ENCODE measurements around the gene WBP4. TPM values are rescaled to one million over a fixed set of nuclear protein-coding genes. Genes with fewer than 3 reads are reported as not detected.
A peak's percentile ranks its signal among the peaks of the same experiment; 100 is the strongest.

The WBP4 gene
- total RNA-seq, 1 donor from 2014 or later = 11.0 TPM

DNA sequence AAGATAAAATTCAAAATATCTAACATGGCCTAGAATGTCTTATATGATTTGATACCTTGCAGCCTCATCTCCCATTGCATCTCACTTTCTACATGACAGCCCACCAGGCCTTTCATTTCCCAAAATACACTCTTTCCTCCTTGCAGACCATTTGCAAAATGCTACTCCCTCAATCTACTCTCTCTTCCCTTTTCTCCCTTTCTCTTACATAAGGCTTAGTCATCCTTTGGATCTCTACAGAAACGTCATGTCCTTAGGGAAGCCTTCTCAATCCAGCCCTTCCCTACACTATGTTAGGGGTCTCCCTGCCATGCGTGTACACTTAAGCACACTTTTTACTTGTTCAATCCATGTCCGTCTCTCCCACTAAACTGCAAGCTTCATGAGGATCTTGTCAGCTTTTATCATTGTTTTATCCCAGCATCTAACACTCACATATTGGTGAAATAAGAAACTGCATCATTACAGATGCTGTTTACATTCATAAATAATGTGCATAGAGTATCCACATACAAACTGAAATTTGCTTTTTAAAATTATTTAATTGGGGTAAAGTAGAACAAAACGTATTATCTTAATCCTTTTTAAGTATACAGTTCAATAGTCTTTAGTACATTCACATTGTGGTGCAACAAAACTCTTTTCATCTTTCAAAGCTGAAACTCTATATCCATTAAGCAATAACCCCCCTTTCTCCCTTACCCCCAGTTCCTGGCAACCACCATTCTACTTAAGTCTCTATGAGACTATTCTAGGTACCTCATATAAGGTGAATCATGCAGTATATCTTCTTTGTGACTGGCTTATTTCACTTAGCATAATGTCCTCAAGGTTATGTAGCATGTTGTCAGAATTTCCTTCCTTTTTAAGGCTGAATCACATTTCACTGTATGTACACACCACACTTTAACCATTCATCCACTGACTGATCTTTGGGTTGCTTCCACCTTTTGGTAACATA lies 11.5 kb upstream of the WBP4 start:
- no peak for DNase-seq (ENCODE audit: low spot score, unreplicated experiment)
- Mint-ChIP-seq H3K9me3 (ENCODE audit: low read depth) (peaks cover 32% of the 10 kb centered on the region), H3K27me3 (no peaks in the 10 kb centered on the region), H3K27ac (peak overlapping the region; percentile 7), H3K4me3 (ENCODE audit: low read depth) (no peak overlapping the region), H3K36me3 (ENCODE audit: insufficient read depth) (peaks cover 59% of the 10 kb centered on the region), H3K4me1 (ENCODE audit: low read depth) (peaks cover 6% of the 10 kb centered on the region)
- TF ChIP-seq, protein P1, sequence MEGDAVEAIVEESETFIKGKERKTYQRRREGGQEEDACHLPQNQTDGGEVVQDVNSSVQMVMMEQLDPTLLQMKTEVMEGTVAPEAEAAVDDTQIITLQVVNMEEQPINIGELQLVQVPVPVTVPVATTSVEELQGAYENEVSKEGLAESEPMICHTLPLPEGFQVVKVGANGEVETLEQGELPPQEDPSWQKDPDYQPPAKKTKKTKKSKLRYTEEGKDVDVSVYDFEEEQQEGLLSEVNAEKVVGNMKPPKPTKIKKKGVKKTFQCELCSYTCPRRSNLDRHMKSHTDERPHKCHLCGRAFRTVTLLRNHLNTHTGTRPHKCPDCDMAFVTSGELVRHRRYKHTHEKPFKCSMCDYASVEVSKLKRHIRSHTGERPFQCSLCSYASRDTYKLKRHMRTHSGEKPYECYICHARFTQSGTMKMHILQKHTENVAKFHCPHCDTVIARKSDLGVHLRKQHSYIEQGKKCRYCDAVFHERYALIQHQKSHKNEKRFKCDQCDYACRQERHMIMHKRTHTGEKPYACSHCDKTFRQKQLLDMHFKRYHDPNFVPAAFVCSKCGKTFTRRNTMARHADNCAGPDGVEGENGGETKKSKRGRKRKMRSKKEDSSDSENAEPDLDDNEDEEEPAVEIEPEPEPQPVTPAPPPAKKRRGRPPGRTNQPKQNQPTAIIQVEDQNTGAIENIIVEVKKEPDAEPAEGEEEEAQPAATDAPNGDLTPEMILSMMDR (IDR thresholded peaks at IDR 0.05; ENCODE audit: unreplicated experiment) = no peak

DNA sequence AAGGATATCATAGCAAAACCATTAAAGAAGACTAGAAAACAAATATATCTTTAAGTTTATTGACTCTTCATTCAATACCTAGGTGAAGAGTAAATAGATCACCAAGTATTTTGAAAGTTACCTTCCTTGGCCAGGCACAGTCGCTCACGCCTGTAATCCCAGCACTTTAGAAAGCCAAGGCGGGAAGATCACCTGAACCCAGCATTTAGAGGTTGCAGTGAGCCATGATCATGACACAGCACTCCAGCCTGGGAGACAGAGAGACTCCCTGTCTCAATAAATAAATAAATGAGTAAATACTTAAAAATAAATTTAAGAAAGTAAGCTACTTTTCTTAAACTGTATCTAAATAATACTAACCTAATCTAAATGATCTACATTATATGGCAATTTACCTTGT lies 8.9 kb upstream of the WBP4 start:
- no peak for DNase-seq (ENCODE audit: low spot score, unreplicated experiment)
- peaks cover 13% of the 10 kb centered on the region for H3K9me3 Mint-ChIP-seq (ENCODE audit: low read depth)
- H3K4me3 Mint-ChIP-seq (ENCODE audit: low read depth) = no peak overlapping the region
- H3K27ac Mint-ChIP-seq = no peak overlapping the region
- TF ChIP-seq, protein P1 (IDR thresholded peaks at IDR 0.05; ENCODE audit: unreplicated experiment) = no peak
- peaks cover 36% of the 10 kb centered on the region for H3K36me3 Mint-ChIP-seq (ENCODE audit: insufficient read depth)
- H3K27me3 Mint-ChIP-seq = no peaks in the 10 kb centered on the region
- H3K4me1 Mint-ChIP-seq (ENCODE audit: low read depth) = peaks cover 26% of the 10 kb centered on the region

DNA sequence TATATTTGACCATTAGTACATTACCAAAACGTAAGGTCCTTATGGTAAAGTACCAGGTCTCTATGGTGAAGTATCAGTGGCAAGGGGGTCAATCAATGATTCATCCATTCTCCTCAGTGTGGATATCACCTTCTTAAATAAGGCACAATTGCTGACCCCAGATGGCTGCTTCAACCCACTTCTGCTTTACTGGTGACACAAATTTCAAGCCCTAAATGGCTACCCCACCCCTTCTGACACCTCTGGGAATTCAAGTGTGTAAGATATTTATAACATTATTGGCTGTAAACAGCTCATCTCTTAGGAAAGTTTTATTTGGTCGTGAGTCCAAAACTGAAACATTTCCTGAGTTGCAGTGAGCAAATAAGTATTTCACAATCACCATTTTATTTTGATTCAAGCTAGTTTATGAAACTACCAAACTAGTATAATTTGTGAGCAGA lies 7.9 kb upstream of the WBP4 start:
- Mint-ChIP-seq H3K4me1 (ENCODE audit: low read depth) (peaks cover 34% of the 10 kb centered on the region), H3K4me3 (ENCODE audit: low read depth) (no peak overlapping the region), H3K27me3 (no peaks in the 10 kb centered on the region), H3K27ac (no peak overlapping the region), H3K9me3 (ENCODE audit: low read depth) (peaks cover 13% of the 10 kb centered on the region), H3K36me3 (ENCODE audit: insufficient read depth) (peaks cover 31% of the 10 kb centered on the region)
- no peak for DNase-seq (ENCODE audit: low spot score, unreplicated experiment)
- TF ChIP-seq, protein P1 (IDR thresholded peaks at IDR 0.05; ENCODE audit: unreplicated experiment) = no peak

DNA sequence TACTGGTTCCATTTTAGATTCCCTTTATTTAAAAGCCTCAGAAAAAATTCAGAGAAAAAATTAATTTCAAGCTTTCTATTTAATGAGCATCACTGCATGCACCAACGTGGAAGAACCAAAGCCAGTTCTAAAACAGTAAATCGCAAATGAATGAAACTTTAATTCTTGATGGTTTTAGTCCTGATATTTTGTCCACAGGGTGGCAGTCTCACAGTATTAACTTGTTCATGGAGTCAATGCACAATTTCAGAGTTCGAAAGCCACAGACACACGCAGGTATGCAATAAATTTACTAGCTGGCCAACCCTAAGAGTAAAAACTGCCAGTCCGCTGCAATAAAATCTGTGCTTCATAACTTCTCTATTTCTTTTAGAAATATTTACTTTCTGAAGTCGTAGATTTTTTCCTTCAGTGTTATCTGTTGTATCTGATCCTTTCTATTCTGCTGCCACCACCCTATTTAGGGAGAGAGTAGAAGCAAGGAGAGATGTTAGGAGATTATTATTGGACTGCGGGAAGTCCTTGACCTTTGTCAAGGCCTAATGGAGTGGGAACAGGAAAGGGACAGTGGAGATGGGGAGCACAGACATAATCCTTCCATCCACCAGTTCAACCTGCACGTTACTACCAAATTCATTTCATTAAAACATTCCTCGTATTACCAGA lies 7.0 kb upstream of the WBP4 start:
- Mint-ChIP-seq H3K4me1 (ENCODE audit: low read depth) (peaks cover 43% of the 10 kb centered on the region), H3K9me3 (ENCODE audit: low read depth) (peaks cover 5% of the 10 kb centered on the region), H3K36me3 (ENCODE audit: insufficient read depth) (peaks cover 23% of the 10 kb centered on the region), H3K27me3 (no peaks in the 10 kb centered on the region), H3K4me3 (ENCODE audit: low read depth) (no peak overlapping the region), H3K27ac (no peak overlapping the region)
- no peak for DNase-seq (ENCODE audit: low spot score, unreplicated experiment)
- TF ChIP-seq, protein P1 (IDR thresholded peaks at IDR 0.05; ENCODE audit: unreplicated experiment) = peak; percentile 66

DNA sequence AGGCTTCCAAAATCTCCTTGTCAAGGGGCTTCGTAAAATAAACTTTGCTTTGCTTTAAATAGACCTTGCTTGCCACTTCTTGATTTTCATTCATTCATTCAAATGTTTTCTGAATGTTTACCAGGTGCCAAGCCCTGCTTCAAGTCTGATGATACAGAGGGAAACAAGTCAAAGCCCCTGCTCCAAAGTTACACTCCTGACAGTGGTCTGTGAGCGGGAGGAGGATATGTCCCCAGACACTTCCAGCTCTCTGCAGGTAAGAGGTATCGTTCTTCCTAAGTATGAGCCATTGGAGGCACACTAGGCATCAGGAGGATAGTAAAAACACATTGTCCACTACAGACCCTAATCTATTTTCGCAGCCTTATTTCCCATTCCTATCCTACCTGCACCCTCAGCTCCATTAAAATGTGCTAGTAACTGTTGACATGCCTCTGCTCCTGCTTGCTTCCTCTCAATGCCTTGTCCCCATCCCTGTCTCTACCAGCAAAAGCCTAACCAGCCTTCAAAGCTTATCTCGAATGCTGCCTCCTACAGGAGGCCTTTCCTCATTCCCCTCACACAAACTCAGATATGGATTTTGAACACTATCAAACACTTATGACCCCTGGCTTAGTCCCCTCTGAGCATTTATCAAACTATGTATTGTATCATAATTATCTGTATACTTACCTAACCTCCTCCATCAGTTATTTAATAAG lies 6.2 kb upstream of the WBP4 start:
- no peaks in the 10 kb centered on the region for H3K9me3 Mint-ChIP-seq (ENCODE audit: low read depth)
- H3K4me1 Mint-ChIP-seq (ENCODE audit: low read depth) = peaks cover 46% of the 10 kb centered on the region
- H3K27ac Mint-ChIP-seq = no peak overlapping the region

More for the DNA sequence above, 6.2 kb upstream of the WBP4 start:
- TF ChIP-seq, protein P1 (IDR thresholded peaks at IDR 0.05; ENCODE audit: unreplicated experiment) = peak; percentile 43
- DNase-seq (ENCODE audit: low spot score, unreplicated experiment) = no peak
- no peak overlapping the region for H3K4me3 Mint-ChIP-seq (ENCODE audit: low read depth)
- H3K27me3 Mint-ChIP-seq = no peaks in the 10 kb centered on the region
- H3K36me3 Mint-ChIP-seq (ENCODE audit: insufficient read depth) = peaks cover 17% of the 10 kb centered on the region

All from progenitor cell of endocrine pancreas (in vitro differentiated cells).